HEK293 (cell line): ENCODE measurements around the gene CYP2U1.

ENCODE experiments used
- CTCF ChIP-seq: fragments of 450-650 bp; formaldehyde crosslinking; IDR thresholded peaks from 2 replicates; pipeline ENCODE4 v1.5.1; 2016; ENCODE audit warnings: missing biosample characterization, missing genetic modification characterization
- GLI2 ChIP-seq: fragments of 450-650 bp; formaldehyde crosslinking; IDR thresholded peaks from 2 replicates; pipeline ENCODE4; 2017; ENCODE audit warnings: missing biosample characterization, missing genetic modification characterization, low read depth, borderline replicate concordance
- PBX3 ChIP-seq: sonication (generic); formaldehyde crosslinking; IDR thresholded peaks from 2 replicates; pipeline ENCODE4 v1.8.1; 2022; ENCODE audit warnings: mild to moderate bottlenecking, moderate library complexity, missing genetic modification reagents
- RBAK ChIP-seq: fragments of 450-650 bp; formaldehyde crosslinking; IDR thresholded peaks from 2 replicates; pipeline ENCODE4 v1.5.1; 2016; ENCODE audit warnings: missing biosample characterization, missing genetic modification characterization
- SETDB1 ChIP-seq: IDR thresholded peaks from one replicate; pipeline ENCODE4 v1.6.1; 2017; ENCODE audit warnings: mild to moderate bottlenecking, low read length, moderate library complexity, mixed read lengths; ENCODE audit not compliant: insufficient read length
- SP7 ChIP-seq: fragments of 450-650 bp; formaldehyde crosslinking; IDR thresholded peaks from 2 replicates; pipeline ENCODE4 v1.5.1; 2016; ENCODE audit warnings: missing biosample characterization, missing genetic modification characterization
- ZBTB26 ChIP-seq: fragments of 450-650 bp; formaldehyde crosslinking; optimal IDR thresholded peaks from 2 replicates; pipeline ENCODE3; 2016; ENCODE audit warnings: missing biosample characterization, mild to moderate bottlenecking, missing genetic modification characterization
- ZIC2 ChIP-seq: fragments of 450-650 bp; formaldehyde crosslinking; IDR thresholded peaks from 2 replicates; pipeline ENCODE4 v1.5.1; 2016; ENCODE audit warnings: missing biosample characterization, missing genetic modification characterization
- ZNF133 ChIP-seq: fragments of 450-650 bp; formaldehyde crosslinking; IDR thresholded peaks from 2 replicates; pipeline ENCODE4 v1.5.1; 2016; ENCODE audit warnings: missing biosample characterization, missing genetic modification characterization
- ZNF140 ChIP-seq: fragments of 450-650 bp; formaldehyde crosslinking; IDR thresholded peaks from 2 replicates; pipeline ENCODE4 v1.5.1; 2016; ENCODE audit warnings: missing biosample characterization, missing genetic modification characterization
- ZNF335 ChIP-seq: fragments of 450-650 bp; formaldehyde crosslinking; conservative IDR thresholded peaks from 2 replicates; pipeline ENCODE4 v1.5.1; 2016; ENCODE audit warnings: missing biosample characterization, missing genetic modification characterization
- ZNF510 ChIP-seq: fragments of 450-650 bp; formaldehyde crosslinking; IDR thresholded peaks from 2 replicates; pipeline ENCODE4 v1.5.1; 2018; ENCODE audit warnings: mild to moderate bottlenecking, missing genetic modification characterization, missing biosample characterization; ENCODE audit not compliant: insufficient replicate concordance
- ZNF785 ChIP-seq: fragments of 450-650 bp; formaldehyde crosslinking; IDR thresholded peaks from 2 replicates; pipeline ENCODE4 v1.5.1; 2016; ENCODE audit warnings: missing biosample characterization, missing genetic modification characterization
- ZSCAN23 ChIP-seq: fragments of 450-650 bp; formaldehyde crosslinking; IDR thresholded peaks from 2 replicates; pipeline ENCODE4 v1.5.1; 2016; ENCODE audit warnings: missing biosample characterization, missing genetic modification characterization

DNA sequence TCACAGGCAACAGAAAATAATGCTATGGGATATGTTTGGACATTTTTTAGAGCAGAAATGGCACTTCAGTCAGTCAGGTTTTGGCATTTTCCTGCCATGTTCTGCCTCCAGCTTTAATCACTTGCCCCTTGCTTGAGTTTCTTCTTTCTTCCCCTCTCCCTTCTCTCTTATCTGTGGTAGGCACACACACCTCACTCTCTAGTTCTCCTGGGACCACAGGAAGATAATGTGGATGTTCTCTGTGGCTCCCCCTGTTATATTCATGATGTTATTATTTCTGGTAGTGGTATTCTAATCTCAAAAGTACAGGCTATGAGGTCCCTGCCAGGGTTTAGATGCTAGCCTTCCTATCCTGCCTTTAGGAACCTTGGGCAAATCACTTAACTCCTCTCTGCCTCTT, 63.5 kb downstream of the CYP2U1 start:
- TF ChIP-seq ZNF785 (no peak), RBAK (tag by site-specific recombination) (no peak), CTCF (no peak), SETDB1 (no peak), ZNF140 (tag by site-specific recombination) (no peak), ZNF335 (tag by site-specific recombination) (no peak), PBX3 (CRISPR knock-in tag) (no peak), ZNF133 (tag by site-specific recombination) (no peak), ZIC2 (tag by site-specific recombination) (no peak), ZNF510 (tag by site-specific recombination) (no peak), SP7 (no peak), ZBTB26 (tag by site-specific recombination) (no peak), GLI2 (tag by site-specific recombination) (no peak), ZSCAN23 (no peak)
